Ramos (cell line): Measurements from ENCODE around the gene RSRC1.
"Not testable (repeated sequence)": the region's sequence is repeated elsewhere in the genome, so short reads cannot be mapped to it uniquely, and the experiment has no call there.

Experiments used
- in situ Hi-C: fragments of 300-500 bp; cut with MboI; formaldehyde crosslinking; loops from one replicate; pipeline ENCODE4 v1.14.3; 2022; ENCODE audit warnings: low sequenced_read_pairs; ENCODE audit not compliant: unreplicated experiment

The RSRC1 gene, protein sequence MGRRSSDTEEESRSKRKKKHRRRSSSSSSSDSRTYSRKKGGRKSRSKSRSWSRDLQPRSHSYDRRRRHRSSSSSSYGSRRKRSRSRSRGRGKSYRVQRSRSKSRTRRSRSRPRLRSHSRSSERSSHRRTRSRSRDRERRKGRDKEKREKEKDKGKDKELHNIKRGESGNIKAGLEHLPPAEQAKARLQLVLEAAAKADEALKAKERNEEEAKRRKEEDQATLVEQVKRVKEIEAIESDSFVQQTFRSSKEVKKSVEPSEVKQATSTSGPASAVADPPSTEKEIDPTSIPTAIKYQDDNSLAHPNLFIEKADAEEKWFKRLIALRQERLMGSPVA

DNA sequence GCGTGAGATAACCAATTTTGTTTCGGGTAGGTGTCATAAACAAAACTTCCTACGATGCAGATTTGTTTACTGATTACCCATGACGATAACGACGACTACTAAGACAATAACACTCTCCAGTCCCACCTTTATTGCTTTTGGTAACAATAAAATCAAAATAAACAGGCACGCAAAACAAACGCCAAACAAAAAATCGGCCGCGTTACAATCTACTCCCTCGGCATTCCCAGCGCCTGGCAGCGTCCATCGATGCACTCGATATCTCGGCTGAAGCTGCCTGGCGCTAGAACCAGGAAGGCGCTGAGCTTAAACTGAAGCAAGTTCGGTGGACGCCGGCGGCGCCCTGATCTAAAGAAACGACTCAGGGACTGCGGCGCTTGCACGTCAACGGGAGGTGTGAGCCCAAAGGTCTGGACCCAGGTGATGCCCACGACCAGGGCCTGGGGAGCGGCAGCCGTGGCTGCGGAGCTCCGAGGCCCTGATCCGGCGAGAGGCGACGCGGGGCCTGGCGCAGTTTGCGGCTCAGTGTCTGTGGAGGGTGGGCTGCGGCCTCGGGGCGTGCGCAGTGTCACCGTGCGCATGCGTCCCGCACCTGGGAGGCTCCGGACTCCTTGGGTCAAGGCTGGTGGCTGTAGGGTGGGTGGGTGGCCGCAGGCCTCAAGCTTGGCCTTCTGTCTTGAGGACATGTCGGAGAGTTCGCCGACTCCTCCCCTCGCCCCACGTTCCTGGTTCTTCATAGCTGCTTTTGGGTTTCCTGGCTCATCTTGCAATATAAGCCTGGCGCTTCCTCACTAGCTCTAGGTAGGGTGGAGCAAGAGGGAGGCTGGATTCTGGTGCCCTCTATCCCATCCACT, at the start of gene RSRC1:
RSRC1 (plus strand) TSS at position 286 of the 854 bp plus-strand sequence. CDS start 12,016 bp downstream, outside the sequence.
- in situ Hi-C loops = loop anchor here (25.0 kb wide), 1 partner anchor 948 kb away; the partner anchor contains the start of gene CCNL1

- in situ Hi-C loops = not testable (repeated sequence)
Measured at GRCh38 chr3:158065574-158065973, 44.3 kb upstream of the RSRC1 start.

DNA sequence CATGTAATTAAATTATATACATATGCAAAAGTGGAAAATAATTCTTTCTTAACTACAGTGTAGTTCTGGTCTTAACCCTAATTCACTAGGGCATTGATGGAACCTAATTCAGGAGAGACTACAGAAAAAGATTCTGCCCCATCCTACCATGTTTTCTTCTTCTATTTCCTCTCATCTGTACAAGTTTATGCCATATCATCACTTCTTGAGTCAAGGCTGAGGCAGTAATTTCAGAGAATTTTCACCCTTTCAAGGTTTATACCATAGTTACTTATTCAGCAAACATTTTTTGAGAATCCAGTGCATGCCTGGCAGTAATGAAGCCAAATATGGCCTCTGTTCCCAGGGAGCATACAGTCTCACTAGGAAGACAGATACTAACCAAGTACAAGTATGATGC, 37.1 kb upstream of the RSRC1 start:
- in situ Hi-C loops = no loop called here

GRCh38 chr3:158074591-158074990, 35.3 kb upstream of the RSRC1 start:
- in situ Hi-C loops = no loop called here

- in situ Hi-C loops = no loop called here
Measured at GRCh38 chr3:158079599-158079998, 30.3 kb upstream of the RSRC1 start.

- in situ Hi-C loops = no loop called here
Measured at GRCh38 chr3:158084651-158085050, 25.2 kb upstream of the RSRC1 start.

- in situ Hi-C loops = no loop called here
Measured at GRCh38 chr3:158085358-158085757, 24.5 kb upstream of the RSRC1 start.

DNA sequence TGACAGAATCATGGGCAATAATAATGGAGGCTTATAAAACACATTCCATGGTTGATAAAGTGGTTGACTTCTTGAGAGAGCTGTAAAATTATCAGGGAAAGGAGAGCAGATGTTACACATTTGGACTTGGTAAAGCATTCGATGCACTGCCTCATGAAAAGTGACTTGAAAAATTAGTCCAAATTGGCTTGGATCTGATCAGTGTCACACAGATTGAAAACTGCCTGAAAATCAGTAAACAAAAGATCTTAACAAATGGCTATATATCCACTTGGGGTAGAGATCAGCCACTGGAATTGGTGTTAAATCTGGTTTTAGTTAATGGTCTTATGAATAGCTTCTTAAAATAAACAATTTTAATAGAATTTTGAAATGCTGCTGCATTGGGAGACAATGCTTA, 24.0 kb upstream of the RSRC1 start:
- in situ Hi-C loops = no loop called here

DNA sequence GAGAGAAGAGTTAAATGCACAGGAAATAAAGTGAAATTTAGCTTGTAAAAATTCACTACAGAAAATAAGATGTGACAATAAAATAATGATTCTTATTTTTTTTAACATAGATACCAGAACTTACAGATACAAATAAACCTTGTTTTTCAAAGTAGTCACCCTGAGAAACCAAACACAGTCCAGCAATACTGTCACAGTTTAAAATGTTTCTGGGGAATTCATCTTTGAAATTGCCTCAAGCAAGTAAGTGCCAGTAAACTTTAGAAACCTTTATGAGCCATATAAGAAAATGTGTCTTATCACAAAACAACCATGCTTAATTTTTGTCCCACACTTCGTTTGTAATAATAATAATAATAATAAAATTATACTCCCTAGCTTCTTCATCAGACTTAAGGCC, 23.5 kb upstream of the RSRC1 start:
- in situ Hi-C loops = no loop called here

- in situ Hi-C loops = no loop called here
Measured at GRCh38 chr3:158086776-158087175, 23.1 kb upstream of the RSRC1 start.

DNA sequence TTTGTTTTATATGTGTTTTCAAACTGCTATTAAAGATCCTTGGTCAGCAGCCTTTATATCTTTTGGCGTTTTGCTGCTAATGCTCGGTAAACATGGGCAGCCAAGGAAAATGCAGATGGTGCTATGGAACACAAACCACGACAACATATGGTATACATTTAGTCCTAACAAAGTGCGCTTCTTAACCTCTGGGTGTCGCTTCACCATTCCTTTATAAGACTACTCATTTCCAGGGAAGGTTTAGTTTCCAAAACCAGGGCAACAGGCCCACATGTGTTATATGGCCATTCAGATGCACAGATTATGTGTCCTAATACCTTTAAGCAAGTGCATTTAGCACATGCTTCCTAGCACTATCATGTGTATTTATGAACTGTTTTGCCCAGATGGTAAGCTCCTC, 18.4 kb upstream of the RSRC1 start:
- in situ Hi-C loops = no loop called here

DNA sequence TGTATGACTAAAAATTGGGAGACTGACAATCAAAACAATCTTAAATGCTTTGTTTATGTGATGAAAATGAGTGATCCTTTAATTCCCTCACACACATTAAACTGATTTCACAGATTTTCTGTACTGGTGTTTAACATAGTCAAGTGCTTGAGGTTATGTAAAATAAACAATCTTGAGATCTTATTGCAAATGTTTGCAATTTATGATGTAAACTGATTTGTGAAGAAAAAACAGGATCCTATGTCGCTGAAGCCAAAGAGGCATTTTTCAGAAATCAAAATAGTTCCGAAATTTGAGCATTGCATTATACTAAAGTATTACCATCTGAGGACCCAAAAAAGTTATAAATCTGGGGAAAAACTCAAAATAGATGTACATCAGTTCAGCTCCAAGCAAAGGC, 16.4 kb upstream of the RSRC1 start:
- in situ Hi-C loops = no loop called here

- in situ Hi-C loops = no loop called here
Measured at GRCh38 chr3:158094235-158095110, 15.4 kb upstream of the RSRC1 start.

DNA sequence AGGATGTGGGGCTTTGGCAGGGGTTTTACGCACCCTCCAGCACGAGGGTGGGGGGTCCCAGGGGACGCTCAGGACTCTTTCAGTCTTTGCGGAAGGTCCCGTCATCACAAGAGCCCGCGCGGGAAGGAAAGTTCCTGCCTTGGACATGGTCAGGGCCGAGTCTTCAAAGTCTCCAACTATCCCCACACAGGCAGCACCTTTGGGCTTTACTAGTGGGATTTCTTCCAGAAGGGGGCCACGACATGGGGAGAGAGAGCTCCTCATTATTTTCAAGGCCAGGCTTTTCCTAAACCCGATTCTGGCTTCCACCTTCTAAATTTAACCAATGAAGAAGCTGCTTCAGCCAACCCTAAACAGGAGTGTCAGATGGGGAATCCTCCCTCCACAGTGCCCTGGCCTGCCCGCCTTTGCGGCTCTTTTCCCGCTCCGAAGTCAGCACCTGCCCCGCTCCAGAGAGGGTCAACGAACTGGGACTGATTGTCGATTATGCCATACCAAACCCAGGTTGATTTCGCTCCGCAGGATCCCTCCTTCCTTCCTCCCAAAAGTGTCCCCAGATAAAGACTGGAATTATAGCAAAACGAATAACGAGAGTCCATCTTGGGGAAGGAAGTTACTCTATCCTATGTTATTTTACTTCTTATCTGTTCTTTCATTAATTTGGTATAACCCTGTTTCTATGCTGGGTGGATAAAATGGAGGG, 14.6 kb upstream of the RSRC1 start:
- in situ Hi-C loops = no loop called here

DNA sequence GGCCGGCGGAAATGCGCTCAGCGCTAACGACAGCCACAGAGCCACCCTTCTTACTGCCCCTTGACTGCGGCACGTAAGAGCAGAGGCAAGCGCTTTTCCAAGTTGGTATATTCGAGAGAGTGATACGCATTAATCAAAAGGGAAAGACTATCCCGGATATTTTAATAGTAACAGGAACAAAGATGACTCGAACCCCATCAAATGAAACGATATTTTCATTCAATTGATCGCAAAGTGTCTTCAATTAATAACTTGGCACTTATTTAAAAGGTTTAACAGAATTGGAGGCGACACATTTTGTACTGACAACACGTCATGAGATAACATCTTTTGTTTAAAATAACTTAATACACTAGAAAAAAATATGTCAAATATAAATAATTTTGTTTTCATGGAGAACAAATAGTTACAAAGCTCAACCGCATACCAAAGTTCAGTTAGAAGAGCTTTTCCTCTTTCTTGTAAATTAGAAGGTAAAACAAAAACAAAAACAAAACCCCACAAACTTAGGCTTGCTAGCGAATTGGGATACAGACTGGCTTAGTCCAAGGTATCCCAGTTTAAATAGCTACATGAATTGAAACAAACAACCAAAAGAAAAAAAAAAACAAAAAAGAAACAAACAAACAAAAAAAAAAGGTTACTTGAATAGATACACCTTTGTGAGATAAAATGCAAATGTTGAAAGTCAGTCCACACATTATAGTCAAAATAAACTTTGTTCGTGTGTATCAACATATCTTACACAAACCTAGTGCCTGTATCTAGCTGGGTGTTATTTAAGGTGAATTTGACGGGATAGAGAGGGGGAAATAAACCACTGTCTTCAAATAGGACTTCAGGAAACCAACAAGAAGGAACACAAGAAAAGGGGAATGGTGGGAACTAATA, 13.8 kb upstream of the RSRC1 start:
- in situ Hi-C loops = no loop called here

DNA sequence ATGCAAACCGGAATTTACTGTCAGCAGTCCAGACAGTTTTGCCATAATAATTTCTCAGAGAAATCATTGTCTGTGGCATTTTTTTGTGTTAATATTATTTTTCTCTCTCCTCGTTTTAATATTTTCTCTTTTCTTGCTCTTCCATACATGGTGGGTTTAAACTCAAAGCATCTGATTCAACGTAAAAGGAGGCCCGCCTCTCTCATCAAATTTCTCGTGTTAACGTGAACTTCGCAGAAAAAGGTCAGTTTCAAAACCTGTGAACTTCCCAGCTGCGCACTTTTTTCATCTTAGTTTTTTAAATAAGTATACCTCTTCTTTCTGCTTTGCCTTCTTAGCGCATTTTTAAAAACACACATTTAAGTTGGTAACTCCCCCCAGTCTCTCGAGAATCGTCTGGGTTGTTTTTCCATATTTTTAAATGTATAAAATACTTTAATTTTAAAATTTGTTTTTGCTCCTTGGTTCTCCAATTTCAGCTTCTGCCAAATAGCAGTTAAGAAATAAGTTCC, 12.8 kb upstream of the RSRC1 start:
- in situ Hi-C loops = no loop called here

- in situ Hi-C loops = no loop called here
Measured at GRCh38 chr3:158097593-158098308, 12.1 kb upstream of the RSRC1 start.

- in situ Hi-C loops = no loop called here
Measured at GRCh38 chr3:158098309-158098639, 11.6 kb upstream of the RSRC1 start.
